HG03575 (cell line): Measurements from ENCODE around the gene CDKAL1.
"Not testable (repeated sequence)": the region's sequence is repeated elsewhere in the genome, so short reads cannot be mapped to it uniquely, and the experiment has no call there.

Experiments
- ATAC-seq: cut with Tn5 transposase; IDR thresholded peaks from one replicate; pipeline ENCODE4 v1.9.1; 2021; ENCODE audit not compliant: unreplicated experiment, insufficient number of reproducible peaks, low FRiP score; ENCODE audit errors: extremely low read depth

CDKAL1 gene

DNA sequence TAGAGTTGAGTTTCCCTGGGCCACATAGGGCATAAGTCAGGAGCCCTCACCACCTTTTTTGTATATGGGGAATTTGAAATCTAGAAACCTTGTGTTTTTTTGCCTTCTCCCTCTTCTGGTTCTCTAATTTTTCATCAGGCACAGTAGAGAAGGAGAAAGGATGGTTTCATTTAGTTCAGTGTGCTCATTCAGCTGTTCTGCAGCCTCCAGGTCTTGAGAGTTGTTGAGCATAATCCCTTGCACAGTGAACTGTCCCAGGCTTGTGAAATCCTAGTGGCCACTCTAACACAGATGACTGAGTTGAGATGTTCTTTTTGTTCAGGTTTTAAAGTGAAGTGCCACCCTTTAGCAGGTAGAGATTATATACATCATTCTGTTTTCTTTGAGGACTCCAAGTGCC is 183.5 kb downstream of the CDKAL1 start:
- no peak for ATAC-seq

DNA sequence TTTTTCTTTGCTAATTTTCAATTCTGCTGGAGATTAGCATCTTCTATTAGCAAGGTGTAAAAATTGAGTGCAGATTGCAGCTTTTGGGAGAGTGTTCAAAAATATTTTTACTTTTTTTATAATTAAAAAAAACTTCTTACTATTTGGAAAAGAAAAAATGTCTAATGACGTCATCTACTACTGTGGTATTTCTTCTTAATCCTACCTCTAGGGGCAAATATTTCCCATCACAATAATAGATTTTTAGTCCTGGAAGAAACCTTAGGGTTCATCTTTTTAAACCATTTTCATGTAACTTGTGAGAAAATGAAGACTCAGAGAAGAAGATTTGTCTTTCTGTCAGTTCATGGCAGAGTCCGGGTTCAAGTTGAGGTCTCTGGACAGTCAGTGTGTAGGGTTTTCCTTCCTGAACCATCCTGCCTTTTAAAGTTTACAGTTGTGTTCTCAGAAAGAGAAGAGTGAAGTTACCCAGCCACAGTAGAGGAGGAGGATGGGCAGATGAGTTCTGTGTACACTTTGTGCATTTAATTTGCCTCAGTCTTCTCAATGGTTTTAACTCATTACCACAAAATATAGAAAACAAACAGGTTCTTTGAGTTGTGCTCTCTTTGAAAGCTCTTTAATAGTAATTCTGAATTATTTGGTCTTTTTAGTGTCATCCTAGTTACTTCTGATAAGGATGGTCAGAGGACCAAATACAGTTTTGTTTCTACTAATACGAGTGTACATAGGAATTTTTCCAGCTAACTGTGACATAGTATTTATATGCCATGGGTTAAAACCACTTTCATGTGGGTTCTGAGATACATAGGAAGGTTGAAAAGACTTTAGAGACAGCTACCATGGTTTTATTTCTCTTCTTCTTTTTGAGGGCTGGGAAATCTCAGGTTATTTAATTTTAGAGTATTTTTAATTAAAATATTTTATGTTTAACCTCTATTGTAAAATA is 184.7 kb downstream of the CDKAL1 start:
- ATAC-seq: no peak

DNA sequence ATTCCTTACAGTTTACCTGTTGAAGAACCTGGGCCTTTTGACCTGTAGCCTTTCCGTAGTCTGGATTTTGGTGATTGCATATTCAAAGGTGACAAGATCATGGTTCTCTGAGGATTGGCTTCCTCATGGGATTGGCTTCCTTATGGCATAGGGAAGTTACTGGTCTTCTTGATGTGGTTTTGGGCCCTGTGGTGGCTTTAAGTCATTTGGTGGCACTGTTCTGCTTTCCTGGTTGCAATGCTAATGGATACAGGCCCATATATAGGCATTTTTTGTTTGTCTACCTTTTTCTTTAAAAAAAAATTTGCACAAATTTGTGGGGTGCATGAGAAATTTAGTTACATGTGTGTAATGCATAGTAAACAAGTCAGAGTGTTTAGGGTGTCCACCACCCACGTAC is 185.7 kb downstream of the CDKAL1 start:
- ATAC-seq: no peak

DNA sequence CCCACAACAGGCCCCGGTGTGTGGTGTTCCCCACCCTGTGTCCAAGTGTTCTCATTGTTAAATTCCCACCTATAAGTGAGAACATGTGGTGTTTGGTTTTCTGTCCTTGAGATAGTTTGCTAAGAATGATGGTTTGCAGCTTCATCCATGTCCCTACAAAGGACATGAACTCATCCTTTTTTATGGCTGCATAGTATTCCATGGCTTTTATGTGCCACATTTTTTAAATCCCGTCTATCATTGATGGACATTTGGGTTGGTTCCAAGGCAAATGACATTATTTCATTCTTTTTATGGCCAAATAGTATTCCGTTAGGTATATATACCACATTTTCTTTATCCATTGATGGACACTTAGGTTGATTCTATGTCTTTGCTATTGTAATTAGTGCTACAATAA is 186.9 kb downstream of the CDKAL1 start:
- ATAC-seq: not testable (repeated sequence)

DNA sequence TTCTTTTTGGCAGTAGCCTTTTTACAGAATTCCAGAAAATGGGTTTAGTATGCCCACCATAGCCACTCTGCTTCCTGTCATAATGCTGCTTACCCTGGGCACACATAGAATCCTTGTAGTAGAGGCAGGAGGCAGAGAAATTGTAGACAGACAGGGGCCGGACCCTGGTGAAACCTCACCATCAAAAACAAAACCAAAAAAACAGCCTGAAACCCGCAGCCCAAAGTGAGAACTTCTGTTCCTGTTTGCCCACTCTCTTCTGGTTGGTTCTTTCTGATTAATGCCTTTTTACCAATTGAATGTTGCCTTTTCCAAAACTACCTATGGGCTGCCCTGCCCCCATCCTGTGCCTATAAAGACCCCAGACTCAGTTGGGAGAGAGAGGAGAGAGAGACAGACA is 188.2 kb downstream of the CDKAL1 start:
- ATAC-seq: no peak

DNA sequence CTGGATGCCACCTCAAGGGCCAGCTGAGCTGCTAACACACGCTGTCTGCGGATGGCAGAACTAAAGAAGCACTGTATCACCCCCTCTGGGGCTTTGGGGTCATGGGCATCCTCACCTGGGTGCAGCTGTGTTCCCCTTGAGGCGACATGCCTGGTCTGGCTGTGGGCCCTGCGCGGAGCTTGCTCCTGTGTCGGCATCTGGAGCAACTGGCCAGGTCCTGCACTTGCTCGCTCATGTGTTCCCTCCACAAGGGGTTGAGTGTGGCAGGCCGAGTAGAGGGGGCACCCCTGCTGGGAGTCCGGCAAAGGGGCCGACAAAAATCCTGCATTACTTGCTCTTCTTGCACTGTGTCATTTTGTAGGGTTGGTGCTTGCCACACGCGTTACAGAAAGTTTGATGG is 189.0 kb downstream of the CDKAL1 start:
- ATAC-seq: no peak

DNA sequence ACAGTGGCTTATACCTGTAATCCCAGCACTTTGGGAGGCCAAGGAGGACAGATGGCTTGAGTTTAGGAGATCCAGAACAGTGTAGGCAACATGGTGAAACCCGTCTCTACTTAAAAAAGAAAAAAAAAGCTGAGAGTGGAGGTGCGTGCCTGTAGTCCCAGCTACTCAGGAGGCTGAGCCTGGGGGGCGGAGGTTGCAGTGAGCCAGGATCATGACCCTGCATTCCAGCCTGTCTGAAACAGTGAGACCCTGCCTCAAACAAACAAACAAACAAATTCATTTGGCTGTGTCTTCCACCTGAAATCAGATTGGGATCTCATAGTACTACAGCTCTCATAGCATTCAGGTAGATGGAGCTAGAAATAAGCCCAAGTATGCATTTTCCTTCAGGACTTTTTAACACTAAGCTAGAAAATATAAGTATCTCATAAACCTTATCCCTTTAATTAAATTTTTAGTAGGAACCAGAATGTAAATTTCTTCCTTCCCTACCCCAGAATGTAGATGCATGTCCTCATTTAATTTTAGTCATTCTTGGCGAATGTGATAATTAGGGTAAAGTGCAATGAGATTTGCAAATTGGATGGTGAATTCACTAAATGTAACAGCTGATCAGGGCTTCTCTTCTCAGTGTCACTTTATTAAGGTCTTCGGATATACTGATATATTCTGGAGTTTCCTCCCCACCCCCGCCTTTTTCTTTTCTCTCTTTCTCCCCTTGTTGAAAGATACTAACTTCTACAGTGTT is 190.4 kb downstream of the CDKAL1 start:
- no peak for ATAC-seq

DNA sequence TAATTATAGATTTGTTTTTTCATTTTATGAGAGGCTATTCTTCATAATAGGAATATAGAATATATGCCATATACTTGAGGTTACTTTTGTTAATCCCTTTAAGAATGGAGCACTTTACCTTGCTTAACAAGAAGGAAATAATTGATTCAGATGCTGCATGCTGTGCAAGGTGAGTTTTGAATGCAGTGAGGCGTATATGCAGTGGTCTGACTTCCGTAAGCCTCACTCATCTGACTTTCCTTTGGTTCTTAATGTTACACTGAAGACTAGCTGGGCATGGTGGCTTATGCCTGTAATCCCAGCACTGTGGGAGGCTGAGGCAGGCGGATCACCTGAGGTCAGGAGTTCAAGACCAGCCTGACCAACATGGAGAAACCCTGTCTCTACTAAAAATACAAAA is 191.0 kb downstream of the CDKAL1 start:
- ATAC-seq: not testable (repeated sequence)

DNA sequence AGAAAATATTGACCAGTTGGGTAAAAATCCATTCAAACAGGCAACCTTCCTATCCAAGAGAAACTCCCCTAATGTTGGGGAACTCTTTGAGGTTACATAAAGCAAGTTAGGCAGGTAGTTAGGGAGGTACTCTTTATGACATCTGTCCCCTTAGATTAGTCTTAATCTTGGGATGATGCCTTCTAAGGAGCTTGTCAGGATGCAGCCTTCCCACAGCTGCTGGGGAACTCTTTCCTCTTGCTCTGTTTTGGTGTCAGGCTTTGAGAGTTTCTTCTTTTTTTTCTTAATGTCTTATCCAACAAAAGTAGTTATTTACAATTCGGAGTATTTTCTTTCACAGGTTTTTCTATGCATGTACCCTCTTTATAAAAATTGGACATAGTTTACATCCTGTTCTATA is 194.8 kb downstream of the CDKAL1 start:
- ATAC-seq: no peak

DNA sequence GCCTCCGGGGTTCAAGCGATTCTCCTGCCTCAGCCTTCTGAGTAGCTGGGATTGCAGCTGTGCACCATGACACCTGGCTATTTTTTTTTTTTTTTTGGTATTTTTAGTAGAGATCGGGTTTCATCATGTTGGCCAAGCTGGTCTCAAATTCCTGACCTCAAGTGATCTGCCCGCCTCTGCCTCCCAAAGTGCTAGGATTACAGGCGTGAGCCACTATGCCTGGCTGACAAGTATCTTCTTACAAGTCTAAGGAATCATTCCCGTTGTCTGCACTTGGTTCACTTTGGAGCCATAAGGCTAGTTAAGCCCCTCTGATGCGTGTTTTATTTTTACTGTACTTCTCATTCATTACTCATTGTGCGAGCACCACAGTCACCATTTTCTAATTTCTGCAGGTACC is 198.1 kb downstream of the CDKAL1 start:
- ATAC-seq: not testable (repeated sequence)

DNA sequence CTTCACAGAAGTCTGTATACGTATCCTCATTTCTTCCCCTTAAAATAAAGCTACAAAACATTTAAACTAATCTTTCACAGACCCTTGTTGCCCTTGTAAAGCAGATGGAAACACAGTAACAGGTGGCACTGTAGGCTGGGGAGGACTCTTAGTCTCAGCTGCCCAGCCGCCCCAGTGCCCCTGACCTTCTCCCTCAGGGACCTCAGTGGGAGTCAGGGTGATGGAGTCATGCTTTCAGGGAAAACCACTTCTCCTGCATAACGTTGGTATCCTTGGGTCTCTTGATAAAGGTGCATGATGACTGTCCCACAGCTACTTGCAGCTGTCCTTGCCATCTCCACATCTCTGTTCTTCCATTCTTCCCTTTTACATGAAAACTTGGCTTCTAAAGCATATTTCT is 198.6 kb downstream of the CDKAL1 start:
- ATAC-seq: no peak

DNA sequence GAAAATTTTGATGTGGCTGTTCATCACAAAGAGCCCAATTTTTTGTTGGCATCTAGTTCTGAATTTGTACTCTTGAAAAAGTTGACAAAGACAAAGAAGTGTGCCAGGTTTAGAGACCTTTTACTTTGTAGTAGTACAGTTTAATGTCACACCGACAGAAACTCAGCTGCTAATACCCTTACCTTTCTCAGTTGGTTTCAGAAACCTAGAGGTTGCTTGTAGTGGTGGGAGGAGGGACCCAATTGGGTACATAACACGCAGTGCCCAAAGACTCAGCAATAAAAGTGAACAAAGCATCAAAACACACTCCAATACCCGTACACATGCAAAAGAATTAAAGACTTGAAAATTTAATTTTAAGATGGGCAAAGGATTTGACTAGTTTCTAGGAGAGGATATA is 203.7 kb downstream of the CDKAL1 start:
- ATAC-seq: no peak

DNA sequence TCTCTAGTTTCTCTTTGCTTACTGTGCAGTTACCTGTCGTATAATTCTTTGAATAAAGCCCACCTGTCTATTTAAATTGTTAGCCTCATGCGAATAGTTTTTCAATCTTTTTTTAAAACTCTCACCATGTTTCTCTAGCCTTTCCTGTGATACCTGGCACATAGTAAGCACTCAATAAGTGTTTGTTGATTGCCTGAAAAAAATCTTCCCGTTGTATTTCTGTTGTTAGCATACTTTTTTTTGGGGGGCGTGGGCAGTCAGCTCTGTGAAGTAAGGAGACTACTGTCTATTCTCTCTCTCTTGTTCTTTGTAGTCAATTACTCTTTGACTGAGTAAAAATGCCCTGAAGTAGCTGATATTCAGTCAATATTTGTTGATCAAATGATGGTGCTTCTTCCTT is 205.8 kb downstream of the CDKAL1 start:
- ATAC-seq: no peak

DNA sequence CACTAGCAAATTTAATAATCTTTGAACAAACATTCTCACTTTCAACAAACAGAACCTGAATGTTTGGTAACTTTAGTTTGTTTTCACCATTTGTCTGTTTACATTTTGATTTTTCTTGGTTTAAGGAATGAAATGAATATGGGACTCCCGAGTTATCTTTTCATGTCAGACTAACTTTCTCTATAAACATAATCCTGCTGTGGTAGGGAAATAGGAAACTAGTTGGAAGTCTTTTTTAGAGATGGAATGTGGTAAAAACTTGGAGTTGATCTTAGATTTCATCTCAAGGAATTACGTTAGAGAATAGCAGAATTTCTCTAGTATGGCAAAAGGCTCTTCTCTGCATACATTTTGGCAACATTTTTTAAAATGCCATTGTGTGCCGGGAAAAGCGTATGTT is 206.5 kb downstream of the CDKAL1 start:
- no peak for ATAC-seq

DNA sequence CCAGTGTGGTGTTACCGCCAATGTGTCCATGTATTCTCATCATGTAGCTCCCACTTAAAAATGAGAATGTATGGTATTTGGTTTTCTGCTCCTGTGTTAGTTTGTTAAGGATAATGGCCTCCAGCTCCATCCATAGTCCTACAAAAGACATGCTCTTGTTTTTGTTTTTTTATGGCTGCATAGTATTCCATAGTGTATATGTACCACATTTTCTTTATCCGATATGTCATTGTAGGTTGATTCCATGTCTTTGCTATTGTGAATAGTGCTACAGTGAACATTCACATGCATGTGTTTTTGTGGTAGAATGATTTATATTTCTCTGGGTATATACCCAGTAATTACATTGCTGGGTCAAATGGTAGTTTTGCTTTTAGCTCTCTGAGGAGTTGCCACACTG is 207.2 kb downstream of the CDKAL1 start:
- ATAC-seq: no peak

DNA sequence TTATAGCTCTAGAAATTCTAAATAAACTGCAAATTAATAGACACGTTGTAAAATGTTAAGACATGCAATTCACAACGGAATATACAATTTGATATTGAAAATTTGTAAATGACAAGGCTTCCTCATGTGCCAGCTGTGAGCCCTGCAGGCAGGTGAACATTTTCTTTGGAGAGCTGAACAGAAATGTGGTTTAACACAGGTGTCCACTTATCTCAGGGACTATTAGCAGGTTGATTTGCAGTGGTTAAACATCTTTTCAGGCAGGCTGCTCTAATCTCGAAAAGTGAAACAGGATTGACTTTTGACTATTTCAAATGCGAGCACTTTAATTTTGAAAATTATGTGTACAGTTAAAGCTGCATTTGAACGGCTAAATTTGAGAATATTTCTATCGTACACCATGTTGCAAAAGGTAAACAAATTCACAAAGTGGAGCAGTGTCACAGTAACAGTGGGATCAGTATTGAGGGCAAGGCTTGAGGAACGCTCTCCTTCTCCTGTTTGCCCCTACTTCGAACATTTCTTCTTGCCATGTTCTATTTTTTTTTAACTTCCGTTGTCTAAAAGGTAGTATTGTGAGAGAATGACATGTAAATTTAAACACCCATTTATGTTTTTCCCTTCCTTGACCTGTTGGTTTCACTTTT is 210.8 kb downstream of the CDKAL1 start:
- no peak for ATAC-seq

DNA sequence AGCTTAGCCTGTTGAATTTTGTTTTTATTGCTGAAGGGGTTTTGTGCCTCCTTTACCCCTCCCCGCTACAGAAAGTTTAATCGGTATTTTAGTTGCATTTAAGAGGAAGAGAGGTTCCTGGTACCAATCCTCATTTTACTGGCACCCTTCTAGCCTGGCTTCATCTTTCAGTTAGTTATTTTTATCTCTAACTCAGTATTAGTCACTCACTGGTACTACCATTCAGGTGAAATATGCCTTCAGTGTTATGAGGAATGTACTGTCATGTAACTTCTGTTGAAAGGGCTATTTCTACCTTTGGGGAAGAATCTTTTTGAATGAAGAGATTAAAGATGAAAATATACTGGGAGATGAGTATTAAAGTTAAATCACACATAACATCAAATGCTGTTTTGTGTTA is 211.8 kb downstream of the CDKAL1 start:
- no peak for ATAC-seq

DNA sequence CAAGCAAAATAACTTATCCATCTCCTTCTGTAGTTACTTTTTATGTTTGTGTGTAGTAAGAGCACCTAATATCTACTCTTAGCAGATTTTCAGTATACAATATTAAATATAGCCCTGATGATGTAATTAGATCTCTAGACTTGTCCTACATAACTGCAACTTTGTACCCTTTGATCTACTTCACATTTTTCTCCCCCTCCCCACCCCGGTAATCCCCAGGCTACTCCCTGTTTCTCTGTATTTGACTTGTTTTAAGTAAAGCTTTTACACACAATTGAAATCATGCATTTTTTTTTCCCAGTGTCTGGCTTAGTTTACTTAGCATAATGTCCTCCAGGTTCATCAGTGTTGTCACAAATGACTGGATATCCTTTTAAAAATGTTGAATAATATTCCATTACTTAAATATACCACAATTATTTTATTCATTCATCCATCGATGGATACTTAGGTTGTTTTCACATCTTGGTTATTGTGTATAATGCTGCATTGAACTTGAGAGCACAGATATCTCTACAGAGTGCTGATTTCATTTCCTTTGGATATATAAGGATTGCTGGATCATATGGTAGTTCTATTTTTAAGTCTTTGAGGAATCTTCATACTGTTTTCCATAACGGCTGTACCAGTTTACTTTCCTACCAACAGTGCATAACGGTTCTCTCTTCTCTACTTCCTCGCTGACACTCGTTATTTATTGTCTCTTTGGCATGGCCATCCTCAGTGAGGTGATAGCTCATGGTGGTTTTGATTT is 212.7 kb downstream of the CDKAL1 start:
- ATAC-seq: no peak

DNA sequence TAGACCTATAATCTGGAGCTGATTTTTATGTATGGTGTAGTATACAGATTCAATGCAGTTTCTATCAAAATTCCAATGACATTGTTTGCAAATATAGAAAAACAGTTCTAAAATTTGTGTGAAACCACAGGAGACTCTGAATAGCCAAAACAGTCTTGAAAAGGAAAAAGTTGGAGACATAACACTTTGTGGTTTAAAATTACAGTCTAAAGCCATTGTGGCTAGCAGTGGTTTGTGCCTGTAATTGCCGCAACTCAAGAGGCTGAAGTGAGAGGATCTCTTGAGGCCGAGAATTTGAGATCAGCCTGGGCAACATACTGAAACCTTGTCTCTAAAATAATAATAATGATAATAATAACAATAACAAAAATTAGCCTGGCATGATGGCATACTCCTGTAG is 213.7 kb downstream of the CDKAL1 start:
- no peak for ATAC-seq
